HG02840 (cell line): Measurements from ENCODE around the gene PTPN20.

Experiments
- ATAC-seq: cut with Tn5 transposase; IDR thresholded peaks from one replicate; pipeline ENCODE4 v1.9.1; 2021; ENCODE audit warnings: mild to moderate bottlenecking, moderate library complexity, moderate number of reproducible peaks; ENCODE audit not compliant: unreplicated experiment, low FRiP score

The PTPN20 gene

GRCh38 chr10:47031901-47032465 lies 120.8 kb downstream of the PTPN20 start:
- no peak for ATAC-seq

GRCh38 chr10:47033081-47033480 lies 121.9 kb downstream of the PTPN20 start:
- no peak for ATAC-seq

- ATAC-seq = no peak
Measured at GRCh38 chr10:47033541-47034270, 122.5 kb downstream of the PTPN20 start.

- no peak for ATAC-seq
Measured at GRCh38 chr10:47034441-47035051, 123.3 kb downstream of the PTPN20 start.

GRCh38 chr10:47035171-47035818 lies 124.1 kb downstream of the PTPN20 start:
- no peak for ATAC-seq

- ATAC-seq = no peak
Measured at GRCh38 chr10:47035819-47036337, 124.7 kb downstream of the PTPN20 start.

- ATAC-seq = no peak
Measured at GRCh38 chr10:47036771-47037170, 125.5 kb downstream of the PTPN20 start.

GRCh38 chr10:47037654-47038425 lies 126.6 kb downstream of the PTPN20 start:
- no peak for ATAC-seq

- no peak for ATAC-seq
Measured at GRCh38 chr10:47038881-47039561, 127.8 kb downstream of the PTPN20 start.

GRCh38 chr10:47039562-47039913 lies 128.3 kb downstream of the PTPN20 start:
- ATAC-seq = no peak

- ATAC-seq = no peak
Measured at GRCh38 chr10:47040041-47040491, 128.8 kb downstream of the PTPN20 start.

- ATAC-seq = no peak
Measured at GRCh38 chr10:47040681-47041080, 129.5 kb downstream of the PTPN20 start.

GRCh38 chr10:47041396-47042198 lies 130.4 kb downstream of the PTPN20 start:
- no peak for ATAC-seq

- ATAC-seq = no peak
Measured at GRCh38 chr10:47042199-47042473, 130.9 kb downstream of the PTPN20 start.

- ATAC-seq = no peak
Measured at GRCh38 chr10:47042780-47043750, 131.8 kb downstream of the PTPN20 start.

GRCh38 chr10:47043928-47044538 lies 132.8 kb downstream of the PTPN20 start:
- ATAC-seq = no peak

- no peak for ATAC-seq
Measured at GRCh38 chr10:47044741-47045140, 133.5 kb downstream of the PTPN20 start.
